Measurements from ENCODE around the gene NECTIN1. TPM values are rescaled to one million over a fixed set of nuclear protein-coding genes. Genes with fewer than 3 reads are reported as not detected.

Gene NECTIN1
- total RNA-seq, 1 donor from 2014 or later = 17.5 TPM

DNA sequence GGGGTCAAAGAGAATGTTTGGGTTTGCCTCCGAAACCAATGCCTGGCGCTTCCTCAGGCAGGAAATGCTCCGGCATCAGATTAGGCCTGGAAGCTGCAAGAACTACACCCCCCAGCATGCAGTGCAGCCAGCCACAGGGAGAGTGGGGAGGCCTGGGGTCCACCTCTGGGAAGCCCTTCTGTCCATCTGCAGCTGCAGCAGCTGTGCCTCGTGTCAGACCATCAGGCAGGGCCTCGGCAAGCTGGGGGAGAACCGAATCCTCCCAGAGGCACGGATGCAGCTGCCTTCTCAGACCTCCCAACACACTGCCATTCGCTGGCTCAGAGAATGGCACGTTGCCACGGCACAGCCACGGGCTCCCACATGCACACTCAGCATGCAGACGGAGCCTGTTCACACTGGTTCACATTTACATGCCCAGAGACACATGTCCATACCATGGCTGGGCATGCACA is 57.4 kb downstream of the NECTIN1 start:
- peak; percentile 84 for DNase-seq

- peak; percentile 69 for DNase-seq
Observed at GRCh38 chr11:119671051-119671450, 57.9 kb downstream of the NECTIN1 start.

DNA sequence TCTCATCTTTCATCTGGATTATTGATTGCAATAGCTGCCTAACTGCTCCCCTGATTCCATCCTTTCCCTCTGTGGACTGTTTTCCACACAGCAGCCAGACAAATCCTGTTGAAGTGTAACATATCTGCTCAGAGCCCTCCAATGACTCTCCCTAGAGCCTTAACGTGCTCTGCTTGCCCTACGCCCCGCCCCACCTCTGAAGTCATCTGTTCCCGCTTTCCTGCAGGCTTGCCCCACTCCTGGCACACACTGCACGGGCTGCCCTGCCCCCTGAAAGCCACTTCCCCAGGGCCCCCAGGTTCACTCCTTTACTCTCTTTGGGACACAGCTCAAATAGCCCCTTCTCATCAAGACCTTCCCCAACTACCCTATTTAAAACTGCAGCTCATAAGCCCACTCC is 59.5 kb downstream of the NECTIN1 start:
- no peak for DNase-seq

DNA sequence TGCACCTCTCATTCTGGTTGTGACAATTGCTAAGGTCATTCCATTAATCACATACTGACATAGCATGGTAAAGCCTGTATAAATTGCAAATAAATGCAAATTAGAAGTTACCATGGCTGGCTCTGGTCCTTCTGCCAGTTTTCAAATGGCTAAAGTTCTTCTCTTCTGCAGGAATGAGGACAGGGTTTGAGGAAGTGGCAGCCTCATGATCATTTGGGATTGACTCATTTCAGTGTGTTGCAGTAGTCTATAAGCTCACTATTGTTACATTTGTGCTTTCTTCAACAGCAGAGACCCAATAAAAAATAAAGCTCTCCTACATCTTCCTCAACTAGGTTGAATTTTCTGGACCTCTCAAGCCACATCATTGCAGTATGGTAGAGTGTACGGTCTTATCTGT is 60.3 kb downstream of the NECTIN1 start:
- DNase-seq = no peak

- DNase-seq = peak; percentile 51
Observed at GRCh38 chr11:119666463-119667131, 62.4 kb downstream of the NECTIN1 start.

GRCh38 chr11:119666061-119666460 is 62.9 kb downstream of the NECTIN1 start:
- DNase-seq = no peak

DNA sequence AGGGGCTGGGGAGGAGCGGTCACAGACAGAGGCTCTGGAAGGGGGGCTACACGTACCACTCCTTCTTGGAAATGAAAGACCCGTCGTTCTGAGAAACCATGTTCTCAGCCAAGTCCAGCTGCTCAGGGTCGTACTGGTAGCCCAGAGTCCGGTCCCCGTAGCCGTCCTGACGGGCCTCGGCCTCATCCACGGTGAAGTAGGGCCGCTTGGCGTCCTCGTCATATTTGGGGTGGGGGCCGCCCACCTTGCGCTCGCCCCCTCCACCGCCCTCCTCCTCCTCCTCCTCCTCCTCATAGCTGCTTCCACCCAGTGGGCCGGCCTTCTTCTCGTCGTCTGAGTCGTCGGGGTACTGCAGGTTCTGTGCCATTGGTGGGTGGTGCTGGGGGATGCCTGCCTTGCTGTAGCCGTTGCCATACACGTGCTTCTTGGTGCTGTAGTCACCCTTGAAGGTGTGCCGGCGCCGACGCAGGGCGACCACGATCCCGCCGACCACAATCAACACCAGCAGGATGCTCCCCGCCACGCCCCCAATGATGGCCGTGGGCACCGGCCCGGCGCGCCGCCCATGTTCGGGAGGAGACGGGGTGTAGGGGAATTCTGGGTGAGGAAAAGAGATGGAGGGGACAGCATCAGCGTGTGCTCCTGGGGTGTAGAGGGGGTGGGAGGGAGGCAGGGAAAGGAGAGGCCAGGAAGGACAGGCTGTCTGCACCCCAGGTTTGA is 64.1 kb downstream of the NECTIN1 start:
- no peak for DNase-seq

DNA sequence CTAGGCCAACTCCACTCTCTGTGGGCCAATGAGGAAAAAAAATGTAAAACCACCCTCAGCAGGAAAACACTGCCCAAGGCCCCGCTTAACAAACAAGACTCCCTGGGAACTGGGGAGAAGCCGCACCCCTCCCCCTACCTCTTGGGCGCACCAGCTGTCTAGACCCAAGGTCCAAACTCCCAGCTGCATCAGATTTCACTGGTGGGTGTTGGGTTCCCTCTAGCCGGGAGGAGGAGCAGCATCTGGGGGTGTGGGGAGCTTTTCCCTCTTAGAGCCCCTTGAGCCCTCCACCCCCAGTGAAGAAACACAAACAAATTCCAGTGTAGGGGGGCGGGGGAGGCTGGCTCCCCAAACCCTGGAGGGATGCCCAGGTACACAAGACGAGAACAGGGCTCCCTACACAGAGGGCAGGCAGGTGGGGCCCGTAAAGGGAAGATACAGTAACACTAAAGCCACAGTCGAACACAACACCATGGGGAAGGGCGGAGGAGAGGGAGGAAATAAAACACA is 64.9 kb downstream of the NECTIN1 start:
- DNase-seq = peak; percentile 43

DNA sequence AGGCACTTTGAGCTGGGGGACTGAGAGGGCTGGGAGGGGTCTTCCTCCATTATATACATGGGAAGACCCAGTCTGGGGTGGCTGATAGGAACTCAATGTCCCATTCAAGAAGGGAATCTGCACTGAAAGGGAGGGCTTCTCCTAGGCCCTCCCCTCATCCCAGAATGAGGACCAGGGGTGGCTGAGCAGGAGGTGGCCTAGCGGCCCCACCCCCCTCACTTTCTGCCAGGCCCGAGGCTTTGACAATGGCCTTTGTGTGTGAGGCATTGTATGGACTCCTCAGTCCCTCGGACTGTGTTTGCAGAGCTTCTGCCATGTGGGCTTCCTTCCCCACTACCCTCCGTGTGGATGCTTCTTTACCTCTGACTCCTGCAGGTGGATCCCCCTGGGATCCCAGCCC is 65.7 kb downstream of the NECTIN1 start:
- DNase-seq = no peak

DNA sequence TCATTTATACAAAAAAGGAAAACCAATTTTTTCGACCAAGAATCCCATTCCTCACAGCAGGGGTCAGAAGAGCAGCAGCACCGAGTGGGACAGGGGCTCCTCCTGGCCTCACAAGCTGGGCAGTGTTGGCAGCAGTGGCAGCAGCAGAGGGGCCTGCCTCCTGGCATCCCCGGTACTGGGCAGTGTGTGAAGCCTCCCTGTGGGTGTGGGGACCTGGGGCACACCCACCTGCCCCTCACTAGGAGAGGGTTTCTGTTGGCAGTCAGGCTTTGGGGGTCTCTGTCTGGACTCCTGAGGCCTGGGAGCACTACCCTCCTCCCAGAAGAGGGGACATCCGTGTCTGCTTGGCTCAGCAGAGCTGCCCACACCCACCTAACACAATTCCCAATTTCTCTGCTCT is 67.8 kb downstream of the NECTIN1 start:
- DNase-seq = no peak

- DNase-seq = no peak
Observed at GRCh38 chr11:119659971-119660723, 68.9 kb downstream of the NECTIN1 start.

DNA sequence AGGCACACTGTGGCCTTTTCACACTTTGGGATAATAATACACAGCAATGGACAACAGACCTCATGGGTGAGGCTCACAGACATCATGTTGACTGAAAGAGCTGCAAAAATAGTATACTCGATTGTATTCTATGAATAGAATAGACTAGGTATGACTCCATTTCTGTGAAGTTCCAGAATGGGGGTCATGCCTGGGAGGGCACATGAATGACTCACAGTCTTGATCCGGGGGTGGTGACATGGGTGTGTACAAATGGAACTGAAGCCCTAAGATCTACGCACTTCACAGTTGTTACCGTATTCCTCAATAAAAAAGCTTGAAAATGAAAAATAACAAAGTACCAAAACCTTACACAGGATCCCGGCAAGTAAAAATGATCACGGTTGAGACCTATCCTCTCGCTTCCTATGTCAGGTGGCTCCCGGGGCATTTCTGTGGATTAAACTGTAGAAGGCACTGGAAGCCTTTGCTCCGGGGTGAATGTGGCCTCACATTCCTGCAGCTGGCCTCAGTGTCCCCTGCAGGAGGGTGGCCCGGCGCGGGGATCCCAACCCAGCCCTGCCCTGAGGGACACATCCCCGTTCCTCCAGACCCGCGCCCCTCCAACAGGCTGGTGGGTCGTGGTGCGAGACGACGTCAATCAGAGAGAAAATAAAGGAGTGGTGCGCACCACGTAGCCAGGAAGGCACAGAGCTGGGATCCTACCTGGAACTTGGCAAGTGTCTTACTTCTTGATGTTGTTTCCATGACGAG is 75.9 kb downstream of the NECTIN1 start:
- DNase-seq = no peak

- no peak for DNase-seq
Observed at GRCh38 chr11:119651802-119652584, 77.0 kb downstream of the NECTIN1 start.

GRCh38 chr11:119650251-119650650 is 78.7 kb downstream of the NECTIN1 start:
- DNase-seq = no peak

GRCh38 chr11:119647254-119647653 is 81.7 kb downstream of the NECTIN1 start:
- no peak for DNase-seq

GRCh38 chr11:119645018-119645417 is 84.0 kb downstream of the NECTIN1 start:
- no peak for DNase-seq

DNA sequence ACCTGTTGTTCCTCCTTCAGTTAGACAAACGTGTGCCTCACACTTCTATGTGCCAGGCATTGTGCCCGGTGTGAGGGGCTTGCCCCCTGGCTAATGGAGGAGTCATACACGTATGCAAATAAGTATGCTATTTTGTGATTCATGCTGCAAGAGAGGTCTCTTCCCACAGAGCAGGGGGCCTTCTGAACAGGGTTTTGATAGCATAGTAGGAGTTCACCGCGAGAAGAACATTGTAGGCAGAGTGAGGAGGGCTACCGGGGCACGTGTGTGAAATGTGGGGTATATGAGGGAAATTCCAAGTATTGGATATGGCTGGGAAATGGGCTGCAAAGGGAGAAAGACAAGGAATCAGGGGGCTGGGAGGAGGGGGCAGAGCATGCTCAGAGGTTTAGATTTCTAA is 84.5 kb downstream of the NECTIN1 start:
- no peak for DNase-seq

DNA sequence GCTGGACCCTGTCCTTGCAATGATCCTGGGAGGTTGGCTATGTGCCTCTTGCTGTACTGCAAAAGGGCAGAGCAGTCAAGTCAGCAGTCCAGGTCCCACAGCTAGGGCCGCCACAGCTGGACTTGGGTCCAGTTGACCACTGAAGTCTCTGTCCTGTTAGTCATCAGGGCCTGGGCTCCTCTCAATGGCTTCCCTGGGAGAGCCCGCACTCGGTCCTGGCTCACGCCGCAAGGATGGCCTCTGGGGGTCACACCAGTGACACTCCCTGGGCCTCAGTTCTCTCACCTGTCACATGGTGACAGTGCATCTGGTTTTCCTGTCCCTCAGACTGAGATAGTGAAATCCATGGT is 85.1 kb downstream of the NECTIN1 start:
- DNase-seq = no peak

- no peak for DNase-seq
Observed at GRCh38 chr11:119643212-119643875, 85.7 kb downstream of the NECTIN1 start.

GRCh38 chr11:119641983-119642745 is 86.8 kb downstream of the NECTIN1 start:
- DNase-seq = no peak

Data from occipital lobe (tissue), 2 donors.